ENCODE results near the gene SLIT3. TPM values are rescaled to one million over a fixed set of nuclear protein-coding genes. Genes with fewer than 3 reads are reported as not detected.

Gene SLIT3
- total RNA-seq, 1 donor from 2014 or later = 52.8 TPM

GRCh38 chr5:168724227-168724626 lies 576.7 kb downstream of the SLIT3 start:
- peak; percentile 25 to 71 for DNase-seq (ENCODE audit: extremely low spot score in 2 of 2)
- no peak for TF ChIP-seq POLR2A (IDR thresholded peaks at IDR 0.05)
- TF ChIP-seq CTCF (IDR thresholded peaks at IDR 0.05) = no peak
- TF ChIP-seq POLR2AphosphoS5 (IDR thresholded peaks at IDR 0.05; ENCODE audit: insufficient read depth in 1 of 2, low read depth in 1 of 2) = no peak
- Histone ChIP-seq H3K9me3 (peaks cover 4% of the 10 kb centered on the region), H3K27me3 (no peaks in the 10 kb centered on the region), H3K27ac (no peak overlapping the region), H3K4me1 (no peaks in the 10 kb centered on the region), H3K4me3 (no peak overlapping the region), H3K36me3 (no peaks in the 10 kb centered on the region)
- intact Hi-C loops (cut with DNase I) = no loop called here

- DNase-seq (ENCODE audit: extremely low spot score in 2 of 2) = no peak
- Histone ChIP-seq H3K36me3 (no peaks in the 10 kb centered on the region), H3K27me3 (no peaks in the 10 kb centered on the region), H3K4me1 (no peaks in the 10 kb centered on the region), H3K27ac (no peak overlapping the region), H3K9me3 (no peaks in the 10 kb centered on the region), H3K4me3 (no peak overlapping the region)
- no peak for TF ChIP-seq POLR2AphosphoS5 (IDR thresholded peaks at IDR 0.05; ENCODE audit: insufficient read depth in 1 of 2, low read depth in 1 of 2)
- no peak for TF ChIP-seq POLR2A (IDR thresholded peaks at IDR 0.05)
- TF ChIP-seq CTCF (IDR thresholded peaks at IDR 0.05) = no peak
- intact Hi-C loops (cut with DNase I) = no loop called here
Observed at GRCh38 chr5:168723037-168723436, 577.9 kb downstream of the SLIT3 start.

GRCh38 chr5:168721966-168722365 lies 579.0 kb downstream of the SLIT3 start:
- TF ChIP-seq POLR2AphosphoS5 (IDR thresholded peaks at IDR 0.05; ENCODE audit: insufficient read depth in 1 of 2, low read depth in 1 of 2) (no peak), CTCF (IDR thresholded peaks at IDR 0.05) (no peak), POLR2A (IDR thresholded peaks at IDR 0.05) (no peak)
- Histone ChIP-seq H3K27me3 (no peaks in the 10 kb centered on the region), H3K9me3 (no peaks in the 10 kb centered on the region), H3K4me3 (no peak overlapping the region), H3K36me3 (no peaks in the 10 kb centered on the region), H3K4me1 (no peaks in the 10 kb centered on the region), H3K27ac (no peak overlapping the region)
- intact Hi-C loops (cut with DNase I) = no loop called here
- DNase-seq (ENCODE audit: extremely low spot score in 2 of 2) = peak; percentile 69 to 89

- TF ChIP-seq POLR2A (IDR thresholded peaks at IDR 0.05) = no peak
- H3K9me3 ChIP-seq = no peaks in the 10 kb centered on the region
- DNase-seq (ENCODE audit: extremely low spot score in 2 of 2) = peak in 1 of 2 donors; percentile 46
- no peaks in the 10 kb centered on the region for H3K36me3 ChIP-seq
- intact Hi-C loops (cut with DNase I) = no loop called here
- no peak overlapping the region for H3K4me3 ChIP-seq
- H3K4me1 ChIP-seq = no peaks in the 10 kb centered on the region
- no peak overlapping the region for H3K27ac ChIP-seq
- H3K27me3 ChIP-seq = no peaks in the 10 kb centered on the region
Observed at GRCh38 chr5:168721002-168721753, 579.8 kb downstream of the SLIT3 start.

GRCh38 chr5:168720575-168720974 lies 580.4 kb downstream of the SLIT3 start:
- DNase-seq (ENCODE audit: extremely low spot score in 2 of 2) = peak; percentile 46 to 62
- H3K4me3 ChIP-seq = no peak overlapping the region
- H3K27ac ChIP-seq = no peak overlapping the region
- no peaks in the 10 kb centered on the region for H3K27me3 ChIP-seq
- no peak for TF ChIP-seq POLR2A (IDR thresholded peaks at IDR 0.05)
- TF ChIP-seq POLR2AphosphoS5 (IDR thresholded peaks at IDR 0.05; ENCODE audit: insufficient read depth in 1 of 2, low read depth in 1 of 2) = no peak
- TF ChIP-seq CTCF (IDR thresholded peaks at IDR 0.05) = no peak
- intact Hi-C loops (cut with DNase I) = no loop called here
- H3K4me1 ChIP-seq = no peaks in the 10 kb centered on the region
- no peaks in the 10 kb centered on the region for H3K9me3 ChIP-seq
- H3K36me3 ChIP-seq = no peaks in the 10 kb centered on the region
